DMS79 (cell line): ENCODE data around the gene ERBIN.
"Not testable (repeated sequence)": the region's sequence is repeated elsewhere in the genome, so short reads cannot be mapped to it uniquely, and the experiment has no call there.

Source experiments
- DNase-seq: peaks from one replicate; lab custom pipeline; 2025; lab: John Stamatoyannopoulos, UW

The ERBIN gene

DNA sequence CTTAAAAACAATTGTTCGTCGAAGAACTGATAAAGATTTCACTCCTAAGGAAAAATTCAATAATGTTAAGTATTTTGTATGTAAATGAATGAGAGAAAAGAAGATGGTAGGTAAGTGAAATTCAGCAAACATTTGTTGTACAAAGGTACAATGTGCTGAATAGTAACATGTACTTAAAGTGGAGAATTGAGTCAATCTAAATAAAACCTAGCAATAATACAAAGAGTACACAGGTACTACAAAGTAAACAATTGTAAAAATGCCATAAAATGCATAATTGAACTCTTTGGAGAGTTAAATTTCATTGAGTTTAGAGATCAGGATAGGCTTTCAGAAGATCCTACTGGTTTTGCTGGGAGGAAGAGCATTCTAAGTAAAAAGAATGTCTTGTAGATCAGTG is 82.9 kb downstream of the ERBIN start:
- DNase-seq = no peak

GRCh38 chr5:66010476-66010875 is 84.1 kb downstream of the ERBIN start:
- DNase-seq = no peak

- DNase-seq = no peak
Measured at GRCh38 chr5:66012271-66012670, 85.9 kb downstream of the ERBIN start.

DNA sequence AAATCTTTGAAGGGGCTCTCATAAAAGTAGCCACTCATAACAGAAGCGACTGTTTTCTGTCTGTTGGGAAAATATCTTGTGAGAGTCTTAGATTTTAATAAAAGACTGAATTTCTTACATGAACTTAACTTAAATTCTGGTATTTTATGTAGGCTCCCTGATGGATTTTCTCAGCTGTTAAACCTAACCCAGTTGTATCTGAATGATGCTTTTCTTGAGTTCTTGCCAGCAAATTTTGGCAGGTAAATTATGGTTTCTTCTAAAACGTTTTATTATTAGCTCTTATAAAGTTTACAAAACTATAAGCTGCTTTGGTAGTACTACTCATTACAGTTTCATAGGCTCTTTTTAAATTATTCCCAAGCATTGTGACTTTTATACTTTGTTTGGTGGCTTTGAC is 87.0 kb downstream of the ERBIN start:
- no peak for DNase-seq

GRCh38 chr5:66013906-66014305 is 87.5 kb downstream of the ERBIN start:
- no peak for DNase-seq

- no peak for DNase-seq
Measured at GRCh38 chr5:66015196-66015960, 89.0 kb downstream of the ERBIN start.

- peak; percentile 21 for DNase-seq
Measured at GRCh38 chr5:66021585-66021984, 95.2 kb downstream of the ERBIN start.

DNA sequence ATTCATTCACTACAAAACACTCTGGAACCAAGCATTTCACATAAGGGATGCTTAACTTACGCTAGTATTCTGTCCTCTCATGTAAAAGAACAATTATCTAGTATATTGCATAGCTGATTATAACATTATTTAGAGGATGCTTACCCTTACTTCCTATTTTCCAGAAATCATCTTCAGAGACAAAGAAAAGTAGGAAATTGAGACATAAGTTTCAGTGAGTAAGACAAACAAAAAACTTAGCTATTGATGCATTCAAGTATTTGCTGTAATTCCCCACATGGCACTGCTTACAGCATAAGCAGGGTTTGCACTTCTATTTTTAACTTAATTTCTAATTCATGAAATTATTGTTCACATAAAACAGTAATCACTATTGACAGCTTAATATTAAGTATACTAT is 112.9 kb downstream of the ERBIN start:
- no peak for DNase-seq

GRCh38 chr5:66039701-66040100 is 113.3 kb downstream of the ERBIN start:
- DNase-seq = no peak

- DNase-seq = no peak
Measured at GRCh38 chr5:66041627-66042026, 115.3 kb downstream of the ERBIN start.

GRCh38 chr5:66057239-66057638 is 130.9 kb downstream of the ERBIN start:
- no peak for DNase-seq

DNA sequence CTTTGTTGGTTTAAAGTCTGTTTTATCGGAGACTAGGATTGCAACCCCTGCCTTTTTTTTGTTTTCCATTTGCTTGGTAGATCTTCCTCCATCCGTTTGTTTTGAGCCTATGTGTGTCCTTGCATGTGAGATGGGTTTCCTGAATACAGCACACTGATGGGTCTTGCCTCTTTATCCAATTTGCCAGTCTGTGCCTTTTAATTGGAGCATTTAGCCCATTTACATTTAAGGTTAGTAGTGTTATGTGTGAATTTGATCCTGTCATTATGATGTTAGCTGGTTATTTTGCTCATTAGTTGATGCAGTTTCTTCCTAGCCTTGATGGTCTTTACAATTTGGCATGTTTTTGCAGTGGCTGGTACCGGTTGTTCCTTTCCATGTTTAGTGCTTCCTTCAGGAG is 134.9 kb downstream of the ERBIN start:
- DNase-seq = not testable (repeated sequence)

- not testable (repeated sequence) for DNase-seq
Measured at GRCh38 chr5:66063061-66063460, 136.7 kb downstream of the ERBIN start.

DNA sequence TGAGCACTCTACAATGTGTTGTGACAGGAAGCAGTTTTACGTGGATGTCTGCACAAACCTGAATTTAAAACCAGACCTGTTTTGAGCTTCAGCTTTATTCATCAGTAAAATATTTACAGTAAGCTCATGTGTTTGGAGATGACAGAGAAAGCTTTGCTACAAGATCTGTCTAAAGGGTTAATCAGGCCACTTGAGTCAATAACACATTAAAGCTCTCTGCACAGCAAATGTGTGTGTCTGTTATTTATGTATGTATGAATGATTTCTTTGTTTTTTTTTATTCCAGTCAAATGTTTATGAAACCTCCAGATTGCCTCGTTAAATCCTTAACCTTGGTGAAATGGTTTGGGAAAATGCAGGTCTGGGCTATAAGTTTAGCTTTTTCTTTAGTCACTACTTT is 140.5 kb downstream of the ERBIN start:
- no peak for DNase-seq

DNA sequence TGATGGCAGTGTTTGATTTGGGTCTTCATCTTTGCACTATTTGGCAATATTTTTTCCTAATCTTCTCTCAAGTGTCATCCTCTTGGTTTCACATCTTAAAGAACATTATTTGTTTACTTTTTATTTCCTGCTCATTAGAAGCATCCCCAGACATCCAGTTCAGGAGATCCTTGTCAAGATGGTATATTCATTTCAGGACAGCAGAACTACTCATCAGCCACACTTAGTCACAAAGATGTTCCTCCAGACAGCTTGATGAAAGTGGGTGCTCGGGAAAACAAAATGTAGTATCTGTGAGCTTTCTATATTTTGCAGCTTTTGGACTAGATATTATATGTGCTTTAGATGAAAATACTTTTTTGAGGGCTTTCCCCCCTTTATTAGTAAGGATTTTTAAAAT is 145.7 kb downstream of the ERBIN start:
- DNase-seq = no peak

DNA sequence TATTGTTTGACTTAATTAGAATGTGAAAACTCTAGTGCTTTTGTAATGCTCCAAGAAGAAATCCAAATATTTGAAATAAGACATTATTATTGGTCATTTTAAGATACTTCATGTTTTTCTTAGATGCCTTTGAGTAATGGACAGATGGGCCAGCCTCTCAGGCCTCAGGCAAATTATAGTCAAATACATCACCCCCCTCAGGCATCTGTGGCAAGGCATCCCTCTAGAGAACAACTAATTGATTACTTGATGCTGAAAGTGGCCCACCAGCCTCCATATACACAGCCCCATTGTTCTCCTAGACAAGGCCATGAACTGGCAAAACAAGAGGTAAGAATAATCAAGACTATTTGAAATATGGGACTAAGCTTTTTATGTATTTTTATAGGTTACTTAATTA is 148.5 kb downstream of the ERBIN start:
- DNase-seq = no peak

DNA sequence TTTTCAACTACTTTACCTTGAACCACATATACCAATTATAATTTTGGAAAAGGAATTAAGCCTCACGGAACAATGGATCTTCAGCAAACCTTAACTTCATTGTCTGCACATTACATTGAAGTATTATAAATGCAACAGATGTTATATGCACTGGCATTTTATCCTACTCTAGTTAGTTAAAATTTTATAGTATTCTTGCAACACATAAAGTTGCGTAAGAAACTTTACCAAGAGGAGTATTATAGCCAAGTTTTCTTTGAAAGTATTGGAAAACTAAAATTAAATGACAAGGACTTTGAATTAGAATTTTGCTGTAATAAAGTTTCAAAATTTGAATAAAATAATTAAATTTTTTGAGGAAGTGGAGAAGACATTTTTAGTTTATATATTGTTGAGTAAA is 154.3 kb downstream of the ERBIN start:
- DNase-seq = no peak

DNA sequence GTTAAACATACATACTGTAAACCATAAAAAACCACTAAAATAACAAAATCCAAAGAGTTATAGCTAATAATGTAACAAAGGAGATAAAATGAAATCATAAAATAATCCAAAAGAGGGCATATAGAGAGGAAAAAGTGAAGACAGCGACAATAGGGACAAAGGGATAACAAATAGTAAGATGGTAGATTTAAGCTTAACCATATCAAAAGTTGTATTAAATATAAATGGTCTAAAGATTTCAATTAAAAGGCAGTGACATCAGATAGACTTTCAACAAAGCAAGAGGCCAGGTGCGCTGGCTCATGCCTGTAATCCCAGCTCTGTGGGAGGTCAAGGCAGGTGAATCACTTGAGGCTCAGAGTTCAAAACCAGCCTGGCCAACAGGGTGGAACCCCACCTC is 163.0 kb downstream of the ERBIN start:
- DNase-seq = no peak

DNA sequence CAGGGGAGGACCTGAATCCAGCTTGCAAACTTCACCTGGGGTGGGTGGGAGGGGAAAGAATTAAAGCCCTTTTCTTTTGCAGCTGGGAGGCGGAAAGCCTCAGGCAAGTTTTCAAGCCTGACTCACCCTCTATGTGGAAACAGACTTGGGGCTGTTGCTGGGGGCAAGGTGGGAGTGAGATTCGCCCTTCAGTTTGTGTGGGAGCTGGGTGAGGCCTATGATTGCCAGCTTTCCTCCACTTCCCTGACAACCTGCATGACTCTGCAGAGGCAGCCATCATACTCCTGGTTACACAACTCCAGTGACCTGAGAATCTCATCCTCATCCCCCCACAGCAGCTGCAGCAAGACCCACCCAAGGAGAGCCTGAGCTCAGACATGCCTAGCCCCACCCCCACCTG is 174.5 kb downstream of the ERBIN start:
- no peak for DNase-seq

- no peak for DNase-seq
Measured at GRCh38 chr5:66113160-66113559, 186.8 kb downstream of the ERBIN start.

GRCh38 chr5:66118304-66118703 is 191.9 kb downstream of the ERBIN start:
- DNase-seq = no peak

DNA sequence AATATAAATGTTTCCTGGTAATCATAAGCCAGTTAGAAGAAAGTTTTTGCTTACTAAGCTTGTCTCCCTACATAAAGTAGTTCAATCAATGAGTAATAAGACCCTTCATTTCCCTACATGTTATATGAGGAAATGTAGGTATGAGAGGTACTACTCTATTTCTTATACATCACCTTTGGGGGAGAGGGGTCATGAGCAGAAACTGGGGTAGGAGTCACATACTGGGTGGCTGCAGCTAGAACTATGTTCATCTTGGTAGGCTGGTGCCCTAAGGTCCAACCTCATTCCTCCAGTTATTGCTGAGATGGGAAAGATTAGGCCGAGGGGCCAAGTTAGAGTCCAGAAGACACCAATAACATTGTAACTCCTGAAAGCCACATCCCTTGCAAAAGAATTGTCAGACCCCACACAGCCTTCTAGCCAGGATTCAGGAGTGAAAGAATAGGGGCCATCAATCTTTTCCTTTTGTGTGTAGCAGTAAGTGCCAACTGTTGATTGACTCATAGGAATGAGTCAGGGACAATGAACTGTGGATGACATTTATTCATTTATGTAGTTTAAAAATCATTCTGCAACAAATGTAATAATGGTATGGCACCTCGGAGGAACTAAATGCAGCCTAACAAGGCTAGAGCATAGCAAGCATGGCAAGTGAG is 196.1 kb downstream of the ERBIN start:
- DNase-seq = no peak

GRCh38 chr5:66129144-66129543 is 202.8 kb downstream of the ERBIN start:
- DNase-seq = no peak

GRCh38 chr5:66130493-66130892 is 204.1 kb downstream of the ERBIN start:
- DNase-seq = no peak
